Right lung (tissue), 10 donors: ENCODE measurements around the gene EPHB2. TPM values are rescaled to one million over a fixed set of nuclear protein-coding genes. Genes with fewer than 3 reads are reported as not detected.
A peak's percentile ranks its signal among the peaks of the same experiment; 100 is the strongest.
"Not testable (repeated sequence)": the region's sequence is repeated elsewhere in the genome, so short reads cannot be mapped to it uniquely, and the experiment has no call there.

Source experiments
- DNase-seq, 2 donors: peaks; one replicate each; pipeline ENCODE4 v3.0.0-alpha.2; 2013
- long read RNA-seq, 8 donors: transcript quantifications; one replicate each; lab custom pipeline, GENCODE V29; 2026
- polyA plus RNA-seq, 5 donors: library from polyadenylated mRNA; unstranded; fragments of 120-200 nt; gene quantifications; one replicate each; pipeline versions ENCODE4 v1.2.1 to v1.2.3, GENCODE V29; 2013; ENCODE audit warnings: inconsistent platforms in 1 of 5, low replicate concordance in 1 of 5; ENCODE audit not compliant: insufficient read length in 5 of 5, insufficient read depth in 1 of 5

The EPHB2 gene
- 10 to 100 TPM; 14.6 to 20.0 (median 15.1) TPM for polyA plus RNA-seq
- long read RNA-seq, donor 1, partial matches to known transcripts = 0 of 4 reads
- long read RNA-seq, donor 1, other reads (novel, unspliced or antisense) = 0 of 4 reads
- long read RNA-seq, donor 2, partial matches to known transcripts = 0 of 3 reads
- long read RNA-seq, donor 2, other reads (novel, unspliced or antisense) = 0 of 3 reads
- long read RNA-seq, donor 3, partial matches to known transcripts = 7 of 7 reads
- long read RNA-seq, donor 3, other reads (novel, unspliced or antisense) = 0 of 7 reads
- long read RNA-seq, donor 4, partial matches to known transcripts = 0 of 2 reads
- long read RNA-seq, donor 4, other reads (novel, unspliced or antisense) = 0 of 2 reads
- long read RNA-seq, donor 5, partial matches to known transcripts = 6 of 7 reads
- long read RNA-seq, donor 5, other reads (novel, unspliced or antisense) = 0 of 7 reads
- long read RNA-seq, donor 6, partial matches to known transcripts = 0 of 4 reads
- long read RNA-seq, donor 6, other reads (novel, unspliced or antisense) = 0 of 4 reads
- long read RNA-seq, donor 7, partial matches to known transcripts = 7 of 7 reads
- long read RNA-seq, donor 7, other reads (novel, unspliced or antisense) = 0 of 7 reads
- long read RNA-seq, donor 8 = 0 reads

- DNase-seq = no peak
These were observed at the start of gene EPHB2 for GRCh38 chr1:22710701-22711049. TSS of gene EPHB2 (plus strand) at chr1:22710839. CDS start at chr1:22710983, 144 bp downstream.

GRCh38 chr1:22661880-22662279 lies 48.8 kb upstream of the EPHB2 start:
- no peak for DNase-seq

GRCh38 chr1:22662318-22662717 lies 48.3 kb upstream of the EPHB2 start:
- no peak for DNase-seq

- DNase-seq = no peak
These were observed 47.6 kb upstream of the EPHB2 start for GRCh38 chr1:22662986-22663408.

- DNase-seq = peak in 1 of 2 donors; percentile 33
These were observed 44.9 kb upstream of the EPHB2 start for GRCh38 chr1:22665752-22666151.

- DNase-seq = no peak
These were observed 44.2 kb upstream of the EPHB2 start for GRCh38 chr1:22666412-22666811.

- not testable (repeated sequence) for DNase-seq
These were observed 41.8 kb upstream of the EPHB2 start for GRCh38 chr1:22668840-22669239.

GRCh38 chr1:22670352-22670975 lies 40.2 kb upstream of the EPHB2 start:
- DNase-seq = no peak

GRCh38 chr1:22671999-22672398 lies 38.6 kb upstream of the EPHB2 start:
- no peak for DNase-seq

GRCh38 chr1:22673486-22674409 lies 36.9 kb upstream of the EPHB2 start:
- no peak for DNase-seq

GRCh38 chr1:22674410-22674749 lies 36.3 kb upstream of the EPHB2 start:
- DNase-seq = no peak

GRCh38 chr1:22676151-22676550 lies 34.5 kb upstream of the EPHB2 start:
- DNase-seq = not testable (repeated sequence)

GRCh38 chr1:22676916-22677583 lies 33.6 kb upstream of the EPHB2 start:
- no peak for DNase-seq

- no peak for DNase-seq
These were observed 32.4 kb upstream of the EPHB2 start for GRCh38 chr1:22677931-22678896.

- no peak for DNase-seq
These were observed 29.9 kb upstream of the EPHB2 start for GRCh38 chr1:22680726-22681125.

- no peak for DNase-seq
These were observed 28.9 kb upstream of the EPHB2 start for GRCh38 chr1:22681556-22682276.

GRCh38 chr1:22683547-22683946 lies 27.1 kb upstream of the EPHB2 start:
- DNase-seq = no peak

GRCh38 chr1:22685591-22686059 lies 25.0 kb upstream of the EPHB2 start:
- no peak for DNase-seq

GRCh38 chr1:22687191-22687590 lies 23.4 kb upstream of the EPHB2 start:
- DNase-seq = no peak
